Liver (tissue), 3 donors: Measurements from ENCODE around the gene METRN.

ENCODE experiments used
- CTCF ChIP-seq: fragments of 150-350 bp; IDR thresholded peaks from 2 replicates; pipeline ENCODE4 v1.5.1; 2017; ENCODE audit warnings: improper control_type of control experiment, low read depth, low read length; ENCODE audit not compliant: missing input control
- TAF1 ChIP-seq: conservative IDR thresholded peaks from 2 replicates; pipeline ENCODE4 v1.6.1; 2016; ENCODE audit warnings: antibody characterized with exemption, mild to moderate bottlenecking
- TF ChIP-seq, protein P1 (sequence below): IDR thresholded peaks from 2 replicates; pipeline ENCODE4 v1.6.1; 2016; ENCODE audit warnings: antibody characterized with exemption
- donor health status: healthy.
- donor health status: healthy.

- no peak for TF ChIP-seq CTCF
- TF ChIP-seq TAF1 = no peak
- TF ChIP-seq, protein P1, sequence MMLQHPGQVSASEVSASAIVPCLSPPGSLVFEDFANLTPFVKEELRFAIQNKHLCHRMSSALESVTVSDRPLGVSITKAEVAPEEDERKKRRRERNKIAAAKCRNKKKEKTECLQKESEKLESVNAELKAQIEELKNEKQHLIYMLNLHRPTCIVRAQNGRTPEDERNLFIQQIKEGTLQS = no peak
These were observed 39.7 kb upstream of the METRN start, which contains the start of gene RHBDL1 for GRCh38 chr16:674968-675883.
